Right forelimb (tissue), 1 donor: ENCODE data around the gene CANX.
A peak's percentile ranks its signal among the peaks of the same experiment; 100 is the strongest.
"Not testable (repeated sequence)": the region's sequence is repeated elsewhere in the genome, so short reads cannot be mapped to it uniquely, and the experiment has no call there.

Source experiments
- DNase-seq: peaks from one replicate; pipeline ENCODE4 v3.0.0-alpha.2; 2018

Gene CANX

GRCh38 chr5:179699616-179700237 is 960 bp downstream of the CANX start:
- DNase-seq: peak; percentile 48

GRCh38 chr5:179700401-179700918 is 1.7 kb downstream of the CANX start:
- no peak for DNase-seq

- DNase-seq: no peak
These were observed 17.5 kb downstream of the CANX start for GRCh38 chr5:179716286-179716685.

GRCh38 chr5:179720222-179720621 is 21.5 kb downstream of the CANX start:
- DNase-seq: no peak

- DNase-seq: no peak
These were observed 25.4 kb downstream of the CANX start for GRCh38 chr5:179724163-179724562.

- no peak for DNase-seq
These were observed 28.3 kb downstream of the CANX start for GRCh38 chr5:179727106-179727505.

GRCh38 chr5:179729303-179729702 is 30.5 kb downstream of the CANX start:
- DNase-seq: no peak

GRCh38 chr5:179729727-179730126 is 31.0 kb downstream of the CANX start:
- no peak for DNase-seq

GRCh38 chr5:179730356-179730755 is 31.6 kb downstream of the CANX start:
- no peak for DNase-seq

- no peak for DNase-seq
These were observed 32.1 kb downstream of the CANX start for GRCh38 chr5:179730852-179731251.

GRCh38 chr5:179731791-179732411 is 33.1 kb downstream of the CANX start:
- peak; percentile 45 for DNase-seq

- peak; percentile 99 for DNase-seq
These were observed 33.7 kb downstream of the CANX start, which contains the start of gene MAML1 for GRCh38 chr5:179732412-179732917. MAML1 (plus strand) TSS chr5:179732822; CDS start chr5:179733113, 291 bp downstream.

- DNase-seq: peak; percentile 70
These were observed 34.4 kb downstream of the CANX start for GRCh38 chr5:179732918-179733771.

- no peak for DNase-seq
These were observed 35.0 kb downstream of the CANX start for GRCh38 chr5:179733772-179734126.

GRCh38 chr5:179734536-179735164 is 35.9 kb downstream of the CANX start:
- DNase-seq: no peak

GRCh38 chr5:179738742-179739141 is 40.0 kb downstream of the CANX start:
- no peak for DNase-seq

GRCh38 chr5:179744106-179744505 is 45.3 kb downstream of the CANX start:
- not testable (repeated sequence) for DNase-seq

- DNase-seq: no peak
These were observed 48.1 kb downstream of the CANX start for GRCh38 chr5:179746872-179747271.

GRCh38 chr5:179747811-179748210 is 49.0 kb downstream of the CANX start:
- no peak for DNase-seq

- no peak for DNase-seq
These were observed 51.2 kb downstream of the CANX start for GRCh38 chr5:179749857-179750508.

- no peak for DNase-seq
These were observed 55.2 kb downstream of the CANX start for GRCh38 chr5:179753971-179754370.

GRCh38 chr5:179755022-179755421 is 56.3 kb downstream of the CANX start:
- DNase-seq: no peak
